H9 (cell line): ENCODE results near the gene ARHGEF16. TPM values are rescaled to one million over a fixed set of nuclear protein-coding genes. Genes with fewer than 3 reads are reported as not detected.

Experiments
- DNase-seq: peaks from one replicate; pipeline ENCODE4 v3.0.0-alpha.2; 2017
- H2AFZ ChIP-seq: one replicate; pipeline ENCODE4 v1.6.1; 2013; ENCODE audit warnings: mild to moderate bottlenecking, low read length, control low read depth, moderate library complexity
- H2AK5ac ChIP-seq: 2 replicates; pipeline ENCODE4 v1.6.1; 2013; ENCODE audit warnings: low read length, control low read depth, mixed read lengths; ENCODE audit not compliant: insufficient read length
- H2BK120ac ChIP-seq: one replicate; pipeline ENCODE4 v1.6.1; 2013; ENCODE audit warnings: low read depth, mild to moderate bottlenecking, low read length, control low read depth, inconsistent platforms; ENCODE audit not compliant: poor library complexity, severe bottlenecking
- H2BK12ac ChIP-seq: 2 replicates; pipeline ENCODE4 v1.6.1; 2013; ENCODE audit warnings: low read length, control low read depth, mixed read lengths, low read depth; ENCODE audit not compliant: insufficient read length
- H2BK15ac ChIP-seq: 2 replicates; pipeline ENCODE4 v1.6.1; 2013; ENCODE audit warnings: low read depth, low read length, control low read depth
- H2BK20ac ChIP-seq: one replicate; pipeline ENCODE4 v1.6.1; 2013; ENCODE audit warnings: low read depth, mild to moderate bottlenecking, low read length, control low read depth, inconsistent platforms; ENCODE audit not compliant: poor library complexity, severe bottlenecking
- H2BK5ac ChIP-seq: 2 replicates; pipeline ENCODE4 v1.6.1; 2013; ENCODE audit warnings: low read length, control low read depth, mixed read lengths; ENCODE audit not compliant: insufficient read length
- H3K14ac ChIP-seq: 2 replicates; pipeline ENCODE4 v1.6.1; 2013; ENCODE audit warnings: low read length, control low read depth; ENCODE audit not compliant: insufficient read depth
- H3K18ac ChIP-seq: 2 replicates; pipeline ENCODE4 v1.6.1; 2013; ENCODE audit warnings: low read depth, mild to moderate bottlenecking, mixed read lengths, low read length, control low read depth; ENCODE audit not compliant: insufficient read length
- H3K23ac ChIP-seq: 2 replicates; pipeline ENCODE4 v1.6.1; 2013; ENCODE audit warnings: low read length, control low read depth, mixed read lengths, low read depth; ENCODE audit not compliant: insufficient read length
- H3K23me2 ChIP-seq: 2 replicates; pipeline ENCODE4 v1.6.1; 2013; ENCODE audit warnings: low read depth, mild to moderate bottlenecking, mixed read lengths, low read length, control low read depth; ENCODE audit not compliant: insufficient read length, poor library complexity, severe bottlenecking
- H3K27ac ChIP-seq: 2 replicates; pipeline ENCODE4 v1.5.1; 2013; ENCODE audit warnings: low read length, control low read depth, mixed read lengths, low read depth; ENCODE audit not compliant: insufficient read length
- H3K27me3 ChIP-seq: 2 replicates; pipeline ENCODE4 v1.6.1; 2013; ENCODE audit warnings: low read length, control low read depth, inconsistent platforms; ENCODE audit not compliant: insufficient read depth
- H3K4ac ChIP-seq: 2 replicates; pipeline ENCODE4 v1.6.1; 2013; ENCODE audit warnings: low read depth, mild to moderate bottlenecking, control low read depth, inconsistent platforms, low read length, moderate library complexity
- H3K4me1 ChIP-seq: 2 replicates; pipeline ENCODE4 v1.6.1; 2013; ENCODE audit warnings: low read length, control low read depth, inconsistent platforms; ENCODE audit not compliant: insufficient read depth
- H3K4me2 ChIP-seq: 2 replicates; pipeline ENCODE4 v1.6.1; 2013; ENCODE audit warnings: low read length, control low read depth, mixed read lengths; ENCODE audit not compliant: insufficient read length, insufficient read depth
- H3K56ac ChIP-seq: 2 replicates; pipeline ENCODE4 v1.6.1; 2013; ENCODE audit warnings: low read depth, mild to moderate bottlenecking, mixed read lengths, low read length, control low read depth; ENCODE audit not compliant: insufficient read length
- H3K79me1 ChIP-seq: 2 replicates; pipeline ENCODE4 v1.6.1; 2013; ENCODE audit warnings: low read depth, mild to moderate bottlenecking, moderate library complexity, low read length, control low read depth, inconsistent platforms; ENCODE audit not compliant: insufficient read depth, poor library complexity, severe bottlenecking
- H3K79me2 ChIP-seq: 2 replicates; pipeline ENCODE4 v1.6.1; 2013; ENCODE audit warnings: low read length, control low read depth, inconsistent platforms; ENCODE audit not compliant: insufficient read depth
- H3K9ac ChIP-seq: 2 replicates; pipeline ENCODE4 v1.6.1; 2013; ENCODE audit warnings: low read length, control low read depth, mixed read lengths; ENCODE audit not compliant: insufficient read length; ENCODE audit errors: extremely low read depth
- H3K9me3 ChIP-seq: one replicate; pipeline ENCODE4 v1.6.1; 2013; ENCODE audit warnings: low read depth, low read length, inconsistent platforms; ENCODE audit not compliant: control insufficient read depth
- H3T11ph ChIP-seq: one replicate; pipeline ENCODE4 v1.6.1; 2013; ENCODE audit warnings: mild to moderate bottlenecking, low read length, control low read depth, inconsistent platforms
- H4K20me1 ChIP-seq: one replicate; pipeline ENCODE4 v1.6.1; 2013; ENCODE audit not compliant: control insufficient read depth, insufficient read length, insufficient read depth
- H4K5ac ChIP-seq: 2 replicates; pipeline ENCODE4 v1.6.1; 2013; ENCODE audit warnings: low read depth, mild to moderate bottlenecking, mixed read lengths, low read length, control low read depth; ENCODE audit not compliant: insufficient read length
- H4K8ac ChIP-seq: replicated peaks from 2 replicates; pipeline ENCODE4 v1.6.1; 2013; ENCODE audit warnings: low read length, control low read depth, mixed read lengths, low read depth; ENCODE audit not compliant: insufficient read length
- H4K91ac ChIP-seq: 2 replicates; pipeline ENCODE4 v1.6.1; 2013; ENCODE audit warnings: low read depth, mild to moderate bottlenecking, moderate library complexity, mixed read lengths, low read length, control low read depth; ENCODE audit not compliant: insufficient read length
- H3K27ac Mint-ChIP-seq, 3 experiments: 2 replicates in 2 of 3; 3 replicates in 1 of 3; pipeline ENCODE4 v1.8.0; 2020 to 2021; ENCODE audit warnings: mixed read lengths in 3 of 3, mild to moderate bottlenecking in 1 of 3, moderate library complexity in 1 of 3
- H3K27me3 Mint-ChIP-seq: 2 replicates; pipeline ENCODE4 v1.8.0; 2021; ENCODE audit warnings: low read depth, mild to moderate bottlenecking, moderate library complexity, mixed read lengths
- H3K36me3 Mint-ChIP-seq, 3 experiments: 2 replicates in 2 of 3; 3 replicates in 1 of 3; pipeline ENCODE4 v1.8.0; 2020 to 2021; ENCODE audit warnings: low read depth in 3 of 3, mixed read lengths in 3 of 3; ENCODE audit not compliant: insufficient read depth in 1 of 3
- H3K4me1 Mint-ChIP-seq, 2 experiments: 2 replicates each; pipeline ENCODE4 v1.8.0; 2020; ENCODE audit warnings: mixed read lengths in 2 of 2
- H3K4me3 Mint-ChIP-seq, 2 experiments: 2 replicates in 1 of 2; 3 replicates in 1 of 2; pipeline ENCODE4 v1.8.0; 2020 to 2021; ENCODE audit warnings: mild to moderate bottlenecking in 2 of 2, mixed read lengths in 2 of 2, moderate library complexity in 1 of 2
- H3K9me3 Mint-ChIP-seq, 2 experiments: 2 replicates in 1 of 2; 3 replicates in 1 of 2; pipeline ENCODE4 v1.8.0; 2020; ENCODE audit warnings: mild to moderate bottlenecking in 2 of 2, mixed read lengths in 2 of 2, moderate library complexity in 1 of 2
- CTCF ChIP-seq: fragments of 200-600 bp; sonication (generic); conservative IDR thresholded peaks from 3 replicates; pipeline ENCODE4 v1.8.0; 2021; ENCODE audit warnings: antibody characterized with exemption, mild to moderate bottlenecking
- WGBS: extraction: QIAGEN DNeasy Blood & Tissue Kit; methylation state at CpG from one replicate; pipeline ENCODE4 v1.1.7; 2013; ENCODE audit warnings: missing lambda C conversion rate, low lambda C conversion rate, mixed read lengths; ENCODE audit not compliant: insufficient read length; ENCODE audit errors: extremely low coverage; 5-methylcytosine and 5-hydroxymethylcytosine counted together
- total RNA-seq: library from RNA; stranded (reverse); gene quantifications from 2 replicates; pipeline ENCODE4 v1.2.1, GENCODE V29; 2021

Gene ARHGEF16
- total RNA-seq, 1 experiment from 2014 or later: 48.5 TPM

- Histone ChIP-seq H3K23me2 (no peaks in the 10 kb centered on the region), H4K20me1 (no peaks in the 10 kb centered on the region), H3K4me1 (no peaks in the 10 kb centered on the region), H3T11ph (no peak overlapping the region), H2BK15ac (no peak overlapping the region), H2AK5ac (no peak overlapping the region), H3K9ac (no peak overlapping the region), H4K8ac (no peak overlapping the region), H3K18ac (no peak overlapping the region), H3K27ac (no peak overlapping the region), H3K23ac (no peak overlapping the region), H2BK5ac (no peak overlapping the region), H3K79me1 (no peaks in the 10 kb centered on the region), H3K56ac (no peak overlapping the region), H3K14ac (no peak overlapping the region; the same call in 1 of the 2 replicates), H2AFZ (no peak overlapping the region), H3K4ac (no peak overlapping the region), H3K4me2 (no peak overlapping the region), H4K91ac (no peak overlapping the region), H3K9me3 (no peaks in the 10 kb centered on the region), H2BK12ac (no peak overlapping the region), H2BK20ac (no peak overlapping the region), H3K27me3 (no peaks in the 10 kb centered on the region), H3K79me2 (no peaks in the 10 kb centered on the region), H2BK120ac (no peak overlapping the region), H4K5ac (no peak overlapping the region)
- no peaks in the 10 kb centered on the region; a peak in 2 of 7 replicates for H3K36me3 Mint-ChIP-seq
- no peaks in the 10 kb centered on the region for H3K27me3 Mint-ChIP-seq
- no peak for TF ChIP-seq CTCF
- no CpG with 5 or more reads among the region's 22 CpGs for WGBS
- no peak overlapping the region for H3K4me3 Mint-ChIP-seq
- no peak overlapping the region for H3K27ac Mint-ChIP-seq
- DNase-seq: no peak
- H3K9me3 Mint-ChIP-seq: no peaks in the 10 kb centered on the region
- no peaks in the 10 kb centered on the region for H3K4me1 Mint-ChIP-seq
These were observed 48.4 kb downstream of the ARHGEF16 start for GRCh38 chr1:3502641-3503524.
